AG09309 (cell line): Measurements from ENCODE around the gene UFSP1.

Source experiments
- DNase-seq: peaks from one replicate; pipeline ENCODE4 v3.0.0-alpha.2; 2010; ENCODE audit warnings: low read depth
- H3K4me3 ChIP-seq: 2 replicates; pipeline ENCODE4 v1.5.1; 2011; ENCODE audit warnings: mild to moderate bottlenecking, low read depth, low read length, moderate library complexity; ENCODE audit not compliant: control insufficient read depth
- TF ChIP-seq, protein P1 (sequence below): IDR thresholded peaks from 2 replicates; pipeline ENCODE4 v1.5.1; 2011; ENCODE audit warnings: mild to moderate bottlenecking, low read depth, low read length, inconsistent platforms; ENCODE audit not compliant: insufficient read depth, control insufficient read depth; ENCODE audit errors: missing control alignments

Gene UFSP1

DNA sequence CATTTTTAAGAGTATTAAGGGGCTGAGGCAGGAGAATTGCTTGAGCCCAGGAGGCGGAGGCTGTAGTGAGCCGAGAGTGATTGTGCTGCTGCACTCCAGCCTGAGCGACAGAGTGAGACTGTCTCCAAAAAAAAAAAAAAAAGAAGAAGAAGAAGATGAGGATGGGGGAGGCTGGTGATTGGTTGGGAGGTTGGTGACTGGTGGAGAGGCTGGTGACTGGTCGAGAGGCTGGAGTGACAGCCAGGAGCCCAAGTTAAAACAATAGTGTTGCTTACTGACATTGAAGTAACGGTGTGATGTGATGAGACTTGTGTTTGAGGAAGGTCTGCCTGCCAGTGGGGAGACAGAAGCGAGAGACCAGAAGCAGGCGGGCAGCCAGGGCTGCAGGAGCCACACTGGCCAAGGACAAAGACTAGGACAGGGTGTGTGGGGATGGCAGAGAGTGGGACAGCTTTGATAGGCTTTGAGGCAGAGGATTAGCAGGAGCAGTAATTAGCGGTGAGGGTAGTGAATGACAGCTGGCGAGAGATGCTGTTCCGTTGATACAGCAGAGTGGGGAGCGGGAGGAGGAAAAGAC, 9.7 kb downstream of the UFSP1 start:
- no peak for DNase-seq
- H3K4me3 ChIP-seq: no peak overlapping the region
- TF ChIP-seq, protein P1, sequence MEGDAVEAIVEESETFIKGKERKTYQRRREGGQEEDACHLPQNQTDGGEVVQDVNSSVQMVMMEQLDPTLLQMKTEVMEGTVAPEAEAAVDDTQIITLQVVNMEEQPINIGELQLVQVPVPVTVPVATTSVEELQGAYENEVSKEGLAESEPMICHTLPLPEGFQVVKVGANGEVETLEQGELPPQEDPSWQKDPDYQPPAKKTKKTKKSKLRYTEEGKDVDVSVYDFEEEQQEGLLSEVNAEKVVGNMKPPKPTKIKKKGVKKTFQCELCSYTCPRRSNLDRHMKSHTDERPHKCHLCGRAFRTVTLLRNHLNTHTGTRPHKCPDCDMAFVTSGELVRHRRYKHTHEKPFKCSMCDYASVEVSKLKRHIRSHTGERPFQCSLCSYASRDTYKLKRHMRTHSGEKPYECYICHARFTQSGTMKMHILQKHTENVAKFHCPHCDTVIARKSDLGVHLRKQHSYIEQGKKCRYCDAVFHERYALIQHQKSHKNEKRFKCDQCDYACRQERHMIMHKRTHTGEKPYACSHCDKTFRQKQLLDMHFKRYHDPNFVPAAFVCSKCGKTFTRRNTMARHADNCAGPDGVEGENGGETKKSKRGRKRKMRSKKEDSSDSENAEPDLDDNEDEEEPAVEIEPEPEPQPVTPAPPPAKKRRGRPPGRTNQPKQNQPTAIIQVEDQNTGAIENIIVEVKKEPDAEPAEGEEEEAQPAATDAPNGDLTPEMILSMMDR: no peak

- TF ChIP-seq, protein P1: no peak
- no peak for DNase-seq
- no peak overlapping the region for H3K4me3 ChIP-seq
Measured at GRCh38 chr7:100878685-100879084, 10.8 kb downstream of the UFSP1 start.

DNA sequence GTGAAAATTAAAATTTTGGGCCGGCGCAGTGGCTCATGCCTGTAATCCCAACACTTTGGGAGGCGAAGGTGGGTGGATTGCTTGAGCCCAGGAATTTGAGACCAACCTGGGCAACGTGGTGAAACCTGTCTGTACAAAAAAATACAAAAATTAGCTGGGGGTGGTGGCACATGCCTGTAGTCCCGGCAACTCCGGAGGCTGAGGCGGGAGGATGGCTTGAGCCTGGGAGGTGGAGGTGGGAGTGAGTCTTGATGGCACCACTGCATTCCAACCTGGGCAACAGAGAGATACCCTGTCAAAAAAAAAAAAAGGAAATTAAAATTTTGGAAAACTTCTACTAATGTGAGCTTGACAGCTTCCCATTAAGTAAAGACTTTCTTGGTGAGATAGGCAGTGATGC, 11.5 kb downstream of the UFSP1 start:
- H3K4me3 ChIP-seq: no peak overlapping the region
- DNase-seq: no peak
- TF ChIP-seq, protein P1: no peak

GRCh38 chr7:100875356-100875751, 14.2 kb downstream of the UFSP1 start:
- peak overlapping the region; percentile 90 for H3K4me3 ChIP-seq
- DNase-seq: no peak

DNA sequence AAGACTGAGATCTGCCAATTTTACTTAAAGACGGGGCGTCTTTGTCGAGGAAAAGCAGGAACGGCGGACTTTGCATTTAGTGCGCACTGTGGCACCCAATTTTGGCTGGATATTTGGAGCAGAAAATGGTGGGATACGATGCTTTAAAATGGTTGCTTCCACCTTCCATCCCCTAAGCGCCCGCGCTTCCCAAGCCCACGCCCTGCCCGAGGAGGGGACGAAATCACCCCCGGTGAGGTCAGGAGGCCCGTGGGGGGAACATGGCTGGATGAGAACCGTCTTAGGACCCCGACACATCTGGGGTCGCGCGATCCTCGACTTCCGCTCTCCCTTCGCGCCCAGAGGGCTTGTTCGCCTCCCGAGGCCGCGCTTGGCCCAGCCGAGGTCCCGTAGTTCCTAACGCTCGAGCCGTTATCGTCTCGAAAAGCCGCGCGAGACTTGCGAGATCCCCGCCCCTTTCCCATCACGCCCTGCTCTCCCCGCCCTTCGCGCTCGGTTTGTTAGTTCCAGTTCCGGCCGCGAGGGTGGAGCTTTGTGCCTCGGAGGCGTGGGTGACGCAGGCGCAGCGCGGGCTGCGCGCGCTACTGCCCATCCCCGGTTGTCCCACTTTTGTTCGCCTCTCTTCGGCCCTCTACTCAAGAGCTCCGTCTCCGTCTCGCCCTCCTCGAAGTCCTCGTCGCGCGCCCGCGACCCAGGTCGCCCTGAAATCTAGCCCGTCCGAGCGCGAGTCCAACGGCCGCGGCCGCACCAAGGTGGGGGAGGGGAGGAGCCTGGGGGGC, 14.7 kb downstream of the UFSP1 start, which contains the start of gene SRRT:
TSS of gene SRRT (plus strand) at position 527 of the 779 bp plus-strand sequence. CDS start 488 bp downstream, outside the sequence.
- TF ChIP-seq, protein P1: peak; percentile 33
- H3K4me3 ChIP-seq: peak within 1 kb of the TSS; percentile 90
- peak; percentile 84 for DNase-seq

More at GRCh38 chr7:100875356-100875751, 14.2 kb downstream of the UFSP1 start:
- TF ChIP-seq, protein P1: no peak

GRCh38 chr7:100874300-100874576, 15.3 kb downstream of the UFSP1 start:
- no peak for DNase-seq
- TF ChIP-seq, protein P1: no peak
- H3K4me3 ChIP-seq: peak overlapping the region; percentile 90
